Measurements from ENCODE around the gene PIWIL1.

Gene PIWIL1

DNA sequence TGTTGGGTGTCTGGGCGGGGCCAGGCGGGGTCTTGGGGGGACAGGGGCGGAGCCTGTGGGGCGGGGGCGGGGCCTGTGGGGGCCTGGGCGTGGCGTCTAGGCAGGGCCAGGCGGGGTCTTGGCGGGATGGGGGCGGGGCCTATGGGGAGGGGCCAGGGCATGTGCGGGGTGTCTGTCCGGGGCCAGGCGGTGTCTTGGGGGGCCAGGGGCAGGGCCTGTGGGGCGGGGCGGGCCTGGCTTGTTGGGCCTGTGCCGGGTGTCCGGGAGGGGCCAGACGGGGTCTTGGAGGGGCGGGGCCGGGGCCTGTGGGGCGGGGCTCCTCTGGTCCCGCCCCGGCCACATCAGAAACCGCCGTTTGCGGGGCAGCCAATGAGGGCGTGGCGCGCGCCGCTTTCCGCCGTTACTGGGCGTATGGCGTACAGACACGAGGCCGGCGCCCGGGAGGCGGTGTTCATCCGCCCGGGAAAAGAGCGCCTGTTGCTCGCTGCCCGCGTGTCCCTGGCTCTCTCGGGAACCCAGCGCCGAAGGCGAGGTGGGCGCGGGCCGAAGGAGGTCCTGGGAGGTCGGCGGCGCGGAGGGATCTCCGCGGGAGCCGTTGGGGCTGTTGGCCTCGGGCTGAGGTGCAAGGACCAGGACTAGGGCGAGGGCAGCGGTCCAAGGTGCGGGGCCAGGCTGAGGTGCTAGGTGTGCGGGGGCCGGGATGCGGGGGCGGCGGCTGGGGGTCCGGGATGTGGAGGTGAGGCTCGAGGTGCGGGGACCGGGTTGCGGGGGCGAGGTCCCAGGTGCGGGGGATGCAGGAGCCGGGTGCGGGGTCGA lies at the start of gene PIWIL1:
Gene PIWIL1, plus strand, starts transcription at position 400 of the 816 bp plus-strand sequence. CDS start 4,705 bp downstream, outside the sequence.
- no peak for DNase-seq (ENCODE audit: low read depth)

GRCh38 chr12:130288206-130288605 lies 49.5 kb upstream of the PIWIL1 start:
- DNase-seq (ENCODE audit: low read depth): no peak

DNA sequence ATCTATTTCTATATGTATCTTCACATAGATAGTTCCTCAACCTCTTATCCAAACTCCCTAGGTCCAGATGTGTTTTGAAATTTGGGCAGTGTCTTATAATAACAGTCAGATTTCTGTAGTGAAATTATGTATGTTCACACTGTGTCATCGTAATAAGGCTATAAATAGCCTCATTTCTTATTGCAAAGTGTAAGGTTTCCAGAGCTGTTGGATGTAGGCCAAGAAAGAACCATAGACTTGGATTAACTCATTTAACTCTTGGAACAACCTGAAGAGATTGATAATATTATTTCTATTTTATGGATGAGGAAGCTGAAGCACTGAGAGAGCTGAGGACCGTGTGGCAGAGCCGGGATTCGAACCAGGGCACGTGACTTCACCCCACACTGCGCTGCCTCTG lies 49.0 kb upstream of the PIWIL1 start:
- DNase-seq (ENCODE audit: low read depth): no peak

GRCh38 chr12:130290114-130290513 lies 47.6 kb upstream of the PIWIL1 start:
- no peak for DNase-seq (ENCODE audit: low read depth)

DNA sequence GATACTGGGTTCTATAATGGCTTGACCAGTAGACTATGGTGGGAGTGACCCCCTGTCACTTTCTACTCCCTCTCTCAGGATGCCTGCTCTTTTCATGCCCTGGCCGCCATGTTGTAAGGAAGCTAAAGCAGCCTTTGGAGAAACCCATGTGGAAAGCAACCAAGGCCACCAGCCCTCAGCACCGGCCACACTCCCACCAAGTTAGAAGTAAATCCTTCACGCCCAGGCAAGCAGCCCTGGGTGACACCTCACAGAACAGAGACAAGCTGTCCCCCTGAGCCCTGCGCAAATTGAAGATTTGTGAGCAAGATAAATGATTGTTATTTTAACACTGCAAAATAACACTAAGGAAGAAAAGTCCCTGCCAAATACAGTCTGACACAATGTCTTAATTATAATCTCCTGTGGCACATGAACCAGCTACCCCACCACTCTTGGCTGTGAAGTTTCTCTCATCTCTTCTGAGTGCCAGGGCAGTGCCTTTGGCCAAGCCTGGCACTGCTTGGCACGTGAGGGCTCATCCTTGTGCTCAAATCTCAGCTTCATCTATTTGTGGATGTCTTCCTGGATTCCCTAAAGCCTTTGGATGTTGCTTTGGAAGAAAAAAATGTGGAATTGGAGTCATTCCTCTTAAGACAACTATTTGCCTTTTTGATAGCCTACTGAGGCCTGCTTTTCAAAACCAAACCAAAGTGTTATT lies 39.2 kb upstream of the PIWIL1 start:
- no peak for DNase-seq (ENCODE audit: low read depth)

- no peak for DNase-seq (ENCODE audit: low read depth)
These were observed 38.1 kb upstream of the PIWIL1 start for GRCh38 chr12:130299574-130299973.

DNA sequence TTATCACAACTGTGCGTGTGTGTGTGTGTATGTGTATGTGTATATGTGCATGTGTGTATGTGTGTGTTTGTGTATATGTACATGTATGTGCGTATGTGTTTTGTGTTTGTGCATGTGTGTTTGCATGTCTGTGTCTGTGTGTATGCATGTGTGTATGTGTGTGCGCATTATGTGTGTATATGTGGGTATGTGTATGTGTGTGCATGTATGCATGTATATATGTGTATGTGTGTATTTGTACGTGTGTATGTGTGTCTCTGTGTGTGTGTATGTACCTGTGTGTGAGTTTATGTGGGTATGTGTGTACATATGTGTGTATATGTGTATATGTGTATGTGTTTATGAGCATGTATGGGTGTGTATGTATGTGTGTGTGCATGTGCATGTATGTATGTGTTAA lies 37.6 kb upstream of the PIWIL1 start:
- DNase-seq (ENCODE audit: low read depth): no peak

DNA sequence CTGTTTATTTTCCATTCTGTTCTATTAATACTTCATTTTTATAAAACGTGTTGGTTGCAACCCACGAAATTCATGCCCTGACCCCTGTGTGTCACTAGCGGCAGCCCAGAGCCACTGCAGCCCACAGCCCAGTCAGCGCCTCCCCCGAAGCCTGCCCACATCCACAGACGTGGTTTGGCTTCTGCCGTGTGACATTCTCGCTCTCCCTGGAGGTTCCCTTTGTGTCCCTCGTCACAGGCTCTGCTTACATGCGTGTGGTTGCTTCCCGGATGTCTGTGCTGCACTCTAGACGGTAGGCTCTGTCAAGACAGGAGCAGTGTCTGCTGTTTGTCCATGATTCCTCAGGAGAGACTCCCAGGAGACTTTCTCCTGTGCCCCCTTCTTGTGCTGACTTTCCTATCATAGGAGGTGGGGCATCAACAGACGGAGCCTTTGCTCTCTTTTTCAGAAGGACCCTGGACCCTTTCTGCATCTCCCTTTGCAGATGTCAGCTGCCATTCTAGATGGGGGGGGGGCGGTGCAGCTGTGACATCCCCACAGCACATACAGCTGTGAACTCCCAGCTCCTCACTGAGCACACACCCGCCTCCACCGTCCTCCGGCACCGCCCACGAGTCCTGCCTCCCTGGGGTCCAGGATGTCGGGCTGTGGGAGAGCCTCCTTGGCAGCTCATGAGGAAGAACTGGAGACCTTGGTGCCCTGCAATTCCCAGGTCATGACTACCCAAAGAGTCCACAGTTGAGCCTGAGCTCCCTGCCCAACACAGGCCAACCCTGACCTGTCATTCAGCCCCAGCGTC lies 36.8 kb upstream of the PIWIL1 start:
- no peak for DNase-seq (ENCODE audit: low read depth)

DNA sequence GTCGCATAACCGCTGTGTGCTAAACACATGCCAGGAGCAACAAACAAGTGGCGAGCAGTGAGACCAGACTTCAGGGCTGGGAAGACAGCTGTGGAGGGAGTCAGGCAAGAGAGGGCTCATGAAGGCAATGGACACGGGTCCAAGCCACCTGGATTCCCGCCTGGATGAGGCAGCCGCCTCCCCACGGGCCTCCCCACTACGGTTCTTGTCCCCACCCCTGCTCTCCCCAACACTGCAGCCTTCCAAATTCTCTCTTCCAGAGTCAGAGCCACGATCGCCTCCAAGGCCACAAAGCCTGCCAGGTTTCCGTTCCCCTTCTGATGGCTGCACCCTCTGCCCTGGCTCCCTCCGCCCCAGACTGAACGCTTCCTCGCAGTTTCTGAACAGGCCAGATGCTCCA lies 36.1 kb upstream of the PIWIL1 start:
- DNase-seq (ENCODE audit: low read depth): no peak

DNA sequence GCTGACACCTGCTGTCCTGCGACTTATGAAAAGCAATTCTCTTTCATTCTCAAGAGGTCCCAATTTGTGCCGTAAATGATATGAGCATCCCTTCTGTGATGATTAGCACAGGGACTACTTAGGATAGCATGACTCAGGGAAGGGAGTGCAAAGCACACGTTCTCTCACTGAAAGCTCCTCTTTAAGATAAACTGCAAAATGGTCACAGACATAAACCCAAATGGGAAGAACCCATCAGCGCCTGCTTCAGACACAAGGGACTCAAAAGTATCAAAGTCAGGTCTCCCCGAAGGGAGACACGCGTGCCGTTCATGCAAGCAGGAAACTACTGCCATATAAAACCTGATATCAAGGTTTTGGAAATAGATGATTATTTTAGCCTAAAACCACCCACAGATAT lies 33.9 kb upstream of the PIWIL1 start:
- no peak for DNase-seq (ENCODE audit: low read depth)

GRCh38 chr12:130307859-130308258 lies 29.8 kb upstream of the PIWIL1 start:
- DNase-seq (ENCODE audit: low read depth): no peak

DNA sequence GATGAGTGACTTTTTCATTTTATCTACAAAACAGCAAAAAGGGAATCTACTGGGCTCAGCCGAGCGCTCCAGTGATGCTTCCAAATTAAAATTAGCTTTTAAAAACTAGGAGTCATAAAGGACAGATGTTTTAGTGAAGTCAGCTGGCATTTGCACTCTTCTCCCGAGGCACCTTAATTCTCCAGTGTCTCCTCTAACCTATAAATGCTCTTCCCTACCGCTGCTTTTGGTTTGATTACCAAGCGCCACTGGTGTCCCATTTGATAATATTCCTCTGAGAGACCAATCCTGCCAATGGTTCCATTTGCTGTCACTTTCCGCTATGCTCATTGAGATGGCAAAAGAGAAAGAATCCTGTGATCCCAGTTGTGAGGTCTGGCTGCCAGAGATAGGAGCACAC lies 29.3 kb upstream of the PIWIL1 start:
- no peak for DNase-seq (ENCODE audit: low read depth)

DNA sequence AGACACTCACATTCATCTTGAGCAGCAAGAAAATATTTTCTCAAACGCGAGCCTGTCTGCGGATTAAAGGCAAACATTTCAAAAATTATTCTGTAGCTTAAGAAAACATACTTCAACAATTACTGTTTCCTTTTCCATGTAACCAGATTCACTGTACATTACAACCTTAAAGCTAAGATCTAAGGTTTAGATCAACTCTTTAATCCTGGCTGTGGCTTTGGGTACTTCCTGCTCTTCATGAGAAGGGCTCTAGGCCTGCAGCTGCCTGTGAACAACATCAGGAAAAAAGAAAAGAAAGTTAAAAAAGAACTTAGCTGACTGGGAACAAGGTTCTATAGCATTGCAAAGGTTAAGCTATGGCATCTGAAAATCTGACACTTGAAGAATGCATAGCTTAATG lies 21.4 kb upstream of the PIWIL1 start:
- no peak for DNase-seq (ENCODE audit: low read depth)

DNA sequence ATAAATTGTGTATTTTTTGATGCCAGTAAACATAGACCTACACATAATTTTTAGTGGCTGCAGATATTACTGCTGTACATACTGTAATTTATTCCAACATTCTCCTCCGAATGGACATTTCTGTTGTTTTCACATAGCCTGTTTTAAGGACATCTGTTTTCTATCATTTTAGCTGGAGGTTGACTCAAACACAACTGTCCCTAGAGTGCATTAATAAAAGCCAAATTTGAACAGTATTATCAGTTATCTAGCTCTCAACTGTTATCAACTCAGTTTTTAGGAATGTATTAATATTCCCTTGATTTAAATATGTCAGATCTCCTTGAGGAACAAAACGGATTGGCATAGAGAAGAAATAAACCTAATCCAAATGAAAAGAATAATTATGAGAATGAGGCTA lies 17.2 kb upstream of the PIWIL1 start:
- no peak for DNase-seq (ENCODE audit: low read depth)

DNA sequence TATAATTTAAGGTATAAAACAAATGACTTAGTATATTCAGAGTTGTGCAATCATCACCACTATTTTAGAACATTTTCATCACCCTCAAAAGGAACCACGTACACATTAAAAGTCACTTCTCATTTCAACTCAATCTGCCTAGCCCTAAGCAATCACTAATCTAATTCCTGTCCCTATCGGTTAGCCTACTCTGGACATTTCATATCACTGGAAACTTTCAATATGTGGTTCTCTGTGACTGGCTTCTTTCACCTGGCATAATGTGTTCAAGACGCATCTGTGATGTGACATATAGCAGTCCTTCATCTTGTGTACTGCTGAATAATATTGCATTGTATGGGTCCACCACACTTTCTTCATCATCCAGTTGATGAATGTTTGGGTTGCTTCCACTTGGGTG lies 15.4 kb upstream of the PIWIL1 start:
- DNase-seq (ENCODE audit: low read depth): no peak

DNA sequence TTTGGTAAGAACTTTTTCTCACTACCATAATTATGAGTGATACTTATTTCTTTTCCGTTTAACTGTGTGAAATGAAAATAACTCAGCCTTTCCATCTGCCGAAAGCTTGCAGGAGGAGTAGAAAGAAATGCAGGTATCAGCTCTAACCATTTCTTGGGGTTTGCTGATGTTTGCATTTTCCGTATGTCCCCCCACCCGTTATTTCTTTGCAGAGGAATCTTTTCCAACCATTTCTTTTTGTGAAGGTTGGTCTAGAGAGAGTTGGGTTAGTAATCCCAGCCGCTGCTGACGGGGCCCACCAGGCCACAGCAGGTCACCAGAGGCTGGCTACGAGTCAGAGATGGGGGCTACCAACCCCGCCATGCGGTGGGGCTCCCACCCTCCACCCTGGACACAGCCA lies 7.0 kb upstream of the PIWIL1 start:
- DNase-seq (ENCODE audit: low read depth): no peak

- no peak for DNase-seq (ENCODE audit: low read depth)
These were observed 6.5 kb upstream of the PIWIL1 start for GRCh38 chr12:130331146-130331545.

- DNase-seq (ENCODE audit: low read depth): no peak
These were observed 4.3 kb upstream of the PIWIL1 start for GRCh38 chr12:130333341-130333740.

- no peak for DNase-seq (ENCODE audit: low read depth)
These were observed 3.3 kb upstream of the PIWIL1 start for GRCh38 chr12:130334399-130334798.

DNA sequence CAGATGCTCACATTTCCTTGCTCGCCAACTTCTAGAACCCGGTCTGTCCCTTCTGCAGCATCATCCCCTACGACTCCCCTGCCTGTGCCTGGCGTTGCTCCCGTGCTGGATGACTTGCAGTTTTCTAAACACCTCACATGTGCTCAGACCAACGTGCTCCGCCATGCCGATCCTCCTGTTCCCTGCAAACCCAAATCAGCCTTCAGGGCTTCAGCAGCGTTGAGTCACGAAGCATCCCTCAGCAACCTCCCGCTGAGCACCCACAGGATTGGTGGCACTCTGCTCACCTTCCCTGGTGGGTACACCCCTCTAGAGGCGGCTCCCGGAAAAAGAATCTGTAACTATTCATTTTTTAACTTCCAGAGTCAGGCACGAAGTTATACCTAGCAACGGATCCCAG lies 2.8 kb upstream of the PIWIL1 start:
- DNase-seq (ENCODE audit: low read depth): no peak

DNA sequence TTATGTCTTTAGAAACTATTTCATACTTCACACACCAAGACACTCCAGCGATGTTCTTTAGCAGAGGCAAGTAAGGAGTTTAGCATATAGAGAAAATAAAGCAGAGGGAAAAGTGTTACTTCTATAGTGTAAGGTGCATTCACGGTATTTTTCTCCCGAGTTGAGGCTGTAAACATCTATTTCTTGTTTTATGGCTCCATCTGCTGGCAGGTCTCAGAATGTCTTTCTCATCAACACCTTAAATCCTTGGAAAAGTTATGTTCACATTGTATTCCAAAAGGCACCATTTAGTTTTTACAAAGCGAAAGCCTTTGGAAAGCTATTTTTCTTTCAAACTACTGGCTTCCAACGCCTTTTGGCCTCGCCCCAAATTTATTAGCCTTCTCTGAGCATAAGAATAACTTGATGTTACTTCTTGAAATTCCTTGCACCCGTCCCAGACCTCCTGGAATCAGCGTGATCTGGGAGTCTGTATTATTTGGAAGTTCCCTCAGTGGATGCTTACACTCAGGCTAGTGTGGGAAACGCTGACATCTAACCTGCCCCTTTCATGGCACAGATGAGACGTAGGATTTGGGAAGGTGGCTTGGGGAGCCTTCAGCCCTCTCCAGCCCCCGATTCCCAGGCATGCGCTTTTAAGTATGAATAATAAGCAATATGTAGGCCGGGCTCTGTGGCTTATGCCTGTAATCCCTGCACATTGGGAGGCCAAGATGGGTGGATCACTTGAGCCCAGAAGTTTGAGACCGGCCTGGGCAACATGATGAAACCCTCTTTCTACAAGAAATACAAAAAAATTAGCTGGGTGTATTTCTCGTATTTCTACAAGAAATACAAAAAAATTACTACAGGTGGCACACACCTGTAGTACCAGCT lies 1.9 kb upstream of the PIWIL1 start:
- DNase-seq (ENCODE audit: low read depth): no peak
